Cardiac muscle cell (in vitro differentiated cells and primary cell): ENCODE results near the gene IFT74. TPM values are rescaled to one million over a fixed set of nuclear protein-coding genes. Genes with fewer than 3 reads are reported as not detected.

ENCODE experiments used
- DNase-seq, 2 donors: peaks; one replicate each; pipeline versions ENCODE4 v3.0.0 to v3.0.0-alpha.2; 2010 to 2017; ENCODE audit warnings: low read depth in 1 of 2, low spot score in 1 of 2
- H3K27ac ChIP-seq: fragments of 200-600 bp; sonication (generic); 2 replicates; pipeline ENCODE4 v1.5.1; 2016
- H3K27me3 ChIP-seq: fragments of 200-600 bp; sonication (generic); 2 replicates; pipeline ENCODE4 v1.6.0; 2016; ENCODE audit warnings: control low read depth
- H3K36me3 ChIP-seq: fragments of 200-600 bp; sonication (generic); 2 replicates; pipeline ENCODE4 v1.5.1; 2016; ENCODE audit warnings: control low read depth
- H3K4me1 ChIP-seq: fragments of 200-600 bp; sonication (generic); 2 replicates; pipeline ENCODE4 v1.8.1; 2017; ENCODE audit warnings: low read depth, mild to moderate bottlenecking, mixed run types
- H3K4me3 ChIP-seq: fragments of 200-600 bp; sonication (generic); 2 replicates; pipeline ENCODE4 v1.5.1; 2016; ENCODE audit warnings: mild to moderate bottlenecking
- H3K9me3 ChIP-seq: fragments of 200-600 bp; sonication (generic); 2 replicates; pipeline ENCODE4 v1.5.1; 2017; ENCODE audit warnings: low read depth, mild to moderate bottlenecking, control low read depth
- CTCF ChIP-seq: IDR thresholded peaks from 2 replicates; pipeline ENCODE4 v1.5.1; 2012; ENCODE audit warnings: low read depth, mild to moderate bottlenecking, low read length
- polyA plus RNA-seq: library from polyadenylated mRNA; unstranded; fragments of >200 nt; fragmentation: Nextera tagmentation; extraction: Ambion mirVana; gene quantifications from 2 replicates; pipeline ENCODE4 v1.2.1, GENCODE V29; 2016
- total RNA-seq: library from RNA; depleted of rRNA; stranded (reverse); fragments of >200 nt; gene quantifications from 2 replicates; pipeline ENCODE4 v1.2.3, GENCODE V29; 2016

The IFT74 gene
- total and polyA plus RNA-seq, 2 experiments from 2014 or later: 20.6 to 25.2 TPM

- Histone ChIP-seq H3K36me3 (peaks cover 9% of the 10 kb centered on the region), H3K4me1 (no peaks in the 10 kb centered on the region), H3K9me3 (no peaks in the 10 kb centered on the region), H3K27ac (no peak within 1 kb of the TSS), H3K27me3 (no peaks in the 10 kb centered on the region), H3K4me3 (no peak within 1 kb of the TSS)
- no peak for DNase-seq
- TF ChIP-seq CTCF: no peak
Measured at GRCh38 chr9:27005491-27005890, 49.3 kb downstream of the IFT74 start, which contains the start of gene LRRC19. TSS of gene LRRC19 (minus strand) at chr9:27005672. CDS start at chr9:26999694, 5,978 bp downstream.

GRCh38 chr9:27019589-27019988 is 63.4 kb downstream of the IFT74 start:
- no peak for TF ChIP-seq CTCF
- no peaks in the 10 kb centered on the region for H3K27me3 ChIP-seq
- no peaks in the 10 kb centered on the region for H3K9me3 ChIP-seq
- no peak overlapping the region for H3K27ac ChIP-seq
- H3K4me1 ChIP-seq: no peaks in the 10 kb centered on the region
- H3K4me3 ChIP-seq: no peak overlapping the region
- DNase-seq: peak in 1 of 2 donors; percentile 23
- peaks cover 28% of the 10 kb centered on the region for H3K36me3 ChIP-seq

GRCh38 chr9:27022920-27023319 is 66.7 kb downstream of the IFT74 start:
- Histone ChIP-seq H3K9me3 (no peaks in the 10 kb centered on the region), H3K36me3 (peaks cover 15% of the 10 kb centered on the region), H3K27me3 (no peaks in the 10 kb centered on the region), H3K4me1 (no peaks in the 10 kb centered on the region), H3K4me3 (no peak overlapping the region), H3K27ac (no peak overlapping the region)
- no peak for TF ChIP-seq CTCF
- no peak for DNase-seq

- Histone ChIP-seq H3K4me3 (no peak overlapping the region), H3K36me3 (peaks cover 8% of the 10 kb centered on the region), H3K4me1 (no peaks in the 10 kb centered on the region), H3K27ac (no peak overlapping the region), H3K27me3 (no peaks in the 10 kb centered on the region), H3K9me3 (no peaks in the 10 kb centered on the region)
- no peak for TF ChIP-seq CTCF
- no peak for DNase-seq
Measured at GRCh38 chr9:27029186-27029585, 73.0 kb downstream of the IFT74 start.

GRCh38 chr9:27033815-27034403 is 77.7 kb downstream of the IFT74 start:
- TF ChIP-seq CTCF: peak; percentile 81
- no peaks in the 10 kb centered on the region for H3K27me3 ChIP-seq
- peaks cover 4% of the 10 kb centered on the region for H3K36me3 ChIP-seq
- peak; percentile 55 to 64 for DNase-seq
- no peaks in the 10 kb centered on the region for H3K4me1 ChIP-seq
- no peak overlapping the region for H3K4me3 ChIP-seq
- H3K27ac ChIP-seq: no peak overlapping the region
- H3K9me3 ChIP-seq: no peaks in the 10 kb centered on the region

GRCh38 chr9:27037499-27037898 is 81.3 kb downstream of the IFT74 start:
- Histone ChIP-seq H3K4me1 (no peaks in the 10 kb centered on the region), H3K9me3 (no peaks in the 10 kb centered on the region), H3K36me3 (no peaks in the 10 kb centered on the region), H3K27me3 (no peaks in the 10 kb centered on the region), H3K4me3 (no peak overlapping the region), H3K27ac (no peak overlapping the region)
- no peak for TF ChIP-seq CTCF
- DNase-seq: no peak
